Activated CD4-positive, alpha-beta T cell treated with anti-CD3 and anti-CD28 coated beads, Interleukin-2, amount 50 U/mL, for 4 hours (primary cell): Measurements from ENCODE around the gene LHB.
"Not testable (repeated sequence)": the region's sequence is repeated elsewhere in the genome, so short reads cannot be mapped to it uniquely, and the experiment has no call there.

Experiments used
- DNase-seq, 2 experiments: peaks; one replicate each; pipeline ENCODE4 v3.0.0-alpha.2; 2020

LHB gene

GRCh38 chr19:49036815-49037214 lies 19.9 kb upstream of the LHB start, which contains the start of gene CGB1:
CGB1 (minus strand) TSS chr19:49036895; CDS start chr19:49036711, 184 bp downstream.
- not testable (repeated sequence) for DNase-seq

- DNase-seq: peak; percentile 25 to 26
These were observed 14.9 kb upstream of the LHB start, which contains the start of gene CGB2 for GRCh38 chr19:49031642-49032301. CGB2 (plus strand) TSS chr19:49031890; CDS start chr19:49032096, 206 bp downstream.

GRCh38 chr19:49030323-49030722 lies 13.4 kb upstream of the LHB start:
- not testable (repeated sequence) for DNase-seq

- DNase-seq: not testable (repeated sequence)
These were observed 12.9 kb upstream of the LHB start for GRCh38 chr19:49029749-49030148.

GRCh38 chr19:49028686-49029085 lies 11.8 kb upstream of the LHB start:
- not testable (repeated sequence) for DNase-seq

- DNase-seq: not testable (repeated sequence)
These were observed 8.7 kb upstream of the LHB start for GRCh38 chr19:49025599-49025998.

GRCh38 chr19:49025088-49025487 lies 8.2 kb upstream of the LHB start:
- DNase-seq: not testable (repeated sequence)

GRCh38 chr19:49024233-49024632 lies 7.3 kb upstream of the LHB start, which contains the start of gene CGB3:
CGB3 (minus strand) TSS chr19:49024333; CDS start chr19:49023971, 362 bp downstream.
- not testable (repeated sequence) for DNase-seq

GRCh38 chr19:49022116-49022515 lies 5.2 kb upstream of the LHB start:
- DNase-seq: no peak

- no peak for DNase-seq
These were observed 4.3 kb upstream of the LHB start for GRCh38 chr19:49020931-49021895.

GRCh38 chr19:49020342-49020741 lies 3.5 kb upstream of the LHB start:
- DNase-seq: no peak

GRCh38 chr19:49019242-49019932 lies 2.5 kb upstream of the LHB start:
- DNase-seq: peak; percentile 47 to 48

- not testable (repeated sequence) for DNase-seq
These were observed 1.7 kb upstream of the LHB start for GRCh38 chr19:49018388-49019241.

GRCh38 chr19:49017666-49018351 lies 918 bp upstream of the LHB start:
- DNase-seq: peak; percentile 51 to 57

GRCh38 chr19:49016067-49016839 lies 638 bp downstream of the LHB start:
- DNase-seq: no peak

- DNase-seq: no peak
These were observed 2.0 kb downstream of the LHB start for GRCh38 chr19:49014870-49015255.

- no peak for DNase-seq
These were observed 2.6 kb downstream of the LHB start for GRCh38 chr19:49014123-49014869.

- no peak for DNase-seq
These were observed 5.7 kb downstream of the LHB start for GRCh38 chr19:49011194-49011593.

GRCh38 chr19:49010453-49010852 lies 6.4 kb downstream of the LHB start:
- no peak for DNase-seq

GRCh38 chr19:49009828-49010227 lies 7.1 kb downstream of the LHB start:
- DNase-seq: no peak
